Measurements from ENCODE around the gene FMO5.

DNA sequence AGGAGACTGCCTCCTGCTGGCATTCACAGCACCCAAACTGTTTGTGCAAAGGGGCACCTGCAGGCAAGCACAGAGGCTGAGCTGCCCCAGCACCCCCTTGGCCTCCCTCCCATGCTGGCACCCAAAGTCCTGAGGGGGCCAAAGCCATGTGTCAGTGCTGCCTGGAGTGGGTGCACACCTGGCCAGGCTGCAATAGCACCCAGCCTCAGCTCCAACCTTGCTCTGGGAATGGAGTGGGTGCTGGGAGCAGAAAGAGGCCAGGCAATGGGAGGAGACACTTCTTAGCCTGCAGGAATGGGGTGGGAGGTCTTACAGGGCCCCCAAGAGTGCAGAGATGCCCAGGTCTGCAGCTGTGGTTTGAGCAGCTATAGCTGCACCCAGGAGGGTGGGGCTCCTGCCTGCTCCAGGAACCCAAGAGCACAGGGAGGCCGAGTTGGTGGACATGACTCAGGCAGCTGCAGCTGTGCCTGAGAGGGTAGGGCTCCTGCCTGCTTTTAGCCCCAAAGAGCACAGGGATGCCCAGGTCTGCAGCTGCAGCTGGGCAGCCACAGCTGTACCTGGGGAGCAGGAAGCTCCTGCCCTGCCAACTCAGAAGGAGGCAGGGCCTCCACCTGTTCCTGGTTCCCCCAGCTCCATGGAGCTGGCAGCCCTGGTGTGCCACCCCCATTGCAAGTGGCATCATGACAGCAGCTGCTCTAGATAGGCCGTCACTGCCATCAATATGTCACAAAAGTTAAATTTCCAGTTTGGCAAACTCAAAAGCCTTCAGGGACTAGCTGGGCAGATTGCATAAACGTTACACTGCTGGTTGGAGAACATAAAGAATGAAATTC, 12.0 kb upstream of the FMO5 start:
- TF ChIP-seq ELK1 (IDR thresholded peaks at IDR 0.05; ENCODE audit: low read depth, low read length) (no peak), FOXK2 (IDR thresholded peaks at IDR 0.05) (no peak), CTCF (IDR thresholded peaks at IDR 0.05 in 2 of 3, conservative IDR thresholded peaks at IDR 0.05 in 1 of 3; ENCODE audit: control insufficient read depth in 2 of 3, extremely low read depth in 1 of 3, insufficient read depth in 1 of 3, low read depth in 3 of 3, low read length in 3 of 3) (no peak), POLR2A (IDR thresholded peaks at IDR 0.05; ENCODE audit: low read depth, low read length) (no peak)
- TF ChIP-seq, protein P1, sequence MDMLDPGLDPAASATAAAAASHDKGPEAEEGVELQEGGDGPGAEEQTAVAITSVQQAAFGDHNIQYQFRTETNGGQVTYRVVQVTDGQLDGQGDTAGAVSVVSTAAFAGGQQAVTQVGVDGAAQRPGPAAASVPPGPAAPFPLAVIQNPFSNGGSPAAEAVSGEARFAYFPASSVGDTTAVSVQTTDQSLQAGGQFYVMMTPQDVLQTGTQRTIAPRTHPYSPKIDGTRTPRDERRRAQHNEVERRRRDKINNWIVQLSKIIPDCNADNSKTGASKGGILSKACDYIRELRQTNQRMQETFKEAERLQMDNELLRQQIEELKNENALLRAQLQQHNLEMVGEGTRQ (IDR thresholded peaks at IDR 0.05; ENCODE audit: borderline replicate concordance, low read depth, low read length): no peak

Data from GM12878 (cell line).